NCI-H1436 treated with DMSO at 0.1 percent for 48 hours (cell line): ENCODE data around the gene LAMA3.

Experiments
- DNase-seq: peaks from one replicate; lab custom pipeline; 2025; lab: John Stamatoyannopoulos, UW

The LAMA3 gene

GRCh38 chr18:24003903-24004640 lies 314.8 kb downstream of the LAMA3 start:
- DNase-seq, result no peak
